Activated naive CD4-positive, alpha-beta T cell treated with anti-CD3 and anti-CD28 coated beads for 36 hours (primary cell): ENCODE results near the gene UCKL1. TPM values are rescaled to one million over a fixed set of nuclear protein-coding genes. Genes with fewer than 3 reads are reported as not detected.
A peak's percentile ranks its signal among the peaks of the same experiment; 100 is the strongest.
"Not testable (repeated sequence)": the region's sequence is repeated elsewhere in the genome, so short reads cannot be mapped to it uniquely, and the experiment has no call there.

ENCODE experiments used
- CTCF ChIA-PET: fragments of 350-600 bp; sonication (Branson Sonifier 250); formaldehyde crosslinking; loops from one replicate; lab custom pipeline; 2021; ENCODE audit warnings: antibody characterized with exemption; lab: Charles Lee
- DNase-seq: peaks from one replicate; pipeline ENCODE4 v3.0.0-alpha.2; 2020
- H3K27ac Mint-ChIP-seq: one replicate; pipeline ENCODE4 v1.8.0; 2021; ENCODE audit warnings: mild to moderate bottlenecking, mixed read lengths
- H3K27me3 Mint-ChIP-seq: one replicate; pipeline ENCODE4 v1.8.0; 2021; ENCODE audit warnings: low read depth, mixed read lengths
- H3K36me3 Mint-ChIP-seq: one replicate; pipeline ENCODE4 v1.8.0; 2021; ENCODE audit warnings: low read depth, mixed read lengths
- H3K4me1 Mint-ChIP-seq: one replicate; pipeline ENCODE4 v1.8.0; 2021; ENCODE audit warnings: low read depth, mixed read lengths
- H3K4me3 Mint-ChIP-seq: one replicate; pipeline ENCODE4 v1.8.0; 2021; ENCODE audit warnings: mild to moderate bottlenecking, moderate library complexity, mixed read lengths
- H3K9me3 Mint-ChIP-seq: one replicate; pipeline ENCODE4 v1.8.0; 2021; ENCODE audit warnings: mixed read lengths
- intact Hi-C: fragments of 100-400 bp; cut with micrococcal nuclease; formaldehyde crosslinking; loops from one replicate; pipeline ENCODE4 v1.15.1; 2023
- total RNA-seq, 2 experiments: library from RNA; stranded (reverse); gene quantifications; one replicate each; pipeline ENCODE4 v1.2.3, GENCODE V29; 2021

The UCKL1 gene
- total RNA-seq, 2 experiments from 2014 or later: 23.3 to 23.9 TPM

DNA sequence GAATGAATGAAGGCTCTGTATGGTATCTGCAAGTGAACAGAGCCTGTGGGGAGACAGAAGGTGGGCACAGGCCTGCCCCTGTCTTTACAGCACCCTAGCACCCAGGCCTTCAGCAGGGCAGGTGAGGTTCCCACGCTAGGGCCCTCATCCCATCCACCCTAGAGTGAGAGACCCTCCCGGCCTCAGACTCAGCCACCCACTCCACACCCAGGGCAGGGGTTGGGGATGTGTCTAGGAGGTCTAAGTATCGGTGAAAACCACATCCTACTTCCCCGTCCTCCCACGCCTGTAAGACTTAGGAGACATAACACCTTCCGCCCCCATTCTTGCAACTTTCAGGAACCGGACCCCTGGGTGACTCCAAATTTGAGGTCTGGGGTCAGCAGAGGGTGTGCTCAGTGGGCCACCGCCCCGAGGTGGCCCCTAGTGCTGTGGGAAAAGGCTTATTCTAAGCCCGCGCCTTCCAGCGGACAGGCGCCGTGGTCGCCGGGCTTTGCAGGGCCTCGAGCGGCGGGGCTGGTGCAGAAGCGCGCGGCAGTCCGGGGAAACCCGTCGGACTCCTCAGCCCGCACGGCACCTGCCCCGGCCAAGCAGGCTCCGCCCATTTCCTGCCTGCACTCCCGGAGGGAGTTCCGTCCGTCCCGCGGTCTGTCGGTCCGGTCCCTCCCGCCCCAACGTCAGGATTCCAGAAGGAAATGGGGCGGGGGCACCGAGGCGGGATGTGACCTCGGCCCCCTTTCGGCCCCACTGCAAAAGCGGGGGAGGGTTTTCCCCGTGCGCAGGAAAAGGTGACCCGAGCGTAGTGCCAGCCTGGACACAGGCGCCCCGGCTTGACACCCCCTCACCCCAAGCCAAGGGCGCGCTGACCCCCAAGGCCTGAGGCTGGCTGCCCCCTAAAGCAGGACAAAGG, 22.4 kb upstream of the UCKL1 start:
- Mint-ChIP-seq H3K4me3 (peak overlapping the region; percentile 77), H3K4me1 (peaks cover 58% of the 10 kb centered on the region), H3K27ac (peak overlapping the region; percentile 89), H3K36me3 (peaks cover 30% of the 10 kb centered on the region), H3K9me3 (no peaks in the 10 kb centered on the region), H3K27me3 (no peaks in the 10 kb centered on the region)
- peak; percentile 81 for DNase-seq
- intact Hi-C loops: loop anchor here (2.0 kb wide), 2 partner anchors 76 to 442 kb away; partner anchors contain the start of gene PTK6
- CTCF ChIA-PET: interaction anchor here (0.8 to 2.4 kb wide), 4 partner anchors 21 to 337 kb away, joined by 3 to 33 read pairs (median 6); no protein-coding TSS in a partner anchor

DNA sequence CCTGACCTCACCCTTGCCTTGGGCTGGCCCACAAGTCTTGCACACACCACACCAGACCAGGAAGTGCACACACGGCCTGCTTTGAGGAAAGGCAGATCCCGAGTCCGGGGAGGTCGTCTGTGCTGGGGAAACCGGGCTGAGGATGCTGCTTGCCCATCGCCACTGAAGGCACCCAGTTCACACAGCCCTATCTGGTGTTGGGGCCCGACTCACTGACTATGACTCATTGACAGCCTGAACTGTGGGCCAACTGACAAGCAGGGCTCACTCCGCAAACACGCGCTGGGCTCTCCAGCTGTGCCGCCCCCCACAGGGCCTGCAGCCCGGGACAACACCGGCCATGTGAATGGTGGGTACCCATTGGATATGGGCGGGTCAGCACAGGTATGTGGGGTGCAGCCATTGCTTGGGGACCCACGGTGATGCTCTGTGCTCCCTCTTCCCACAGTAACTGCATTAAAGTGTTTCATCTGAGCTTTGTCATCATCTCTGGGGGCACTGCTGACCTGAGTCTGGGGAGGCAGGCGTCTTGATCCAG, 21.6 kb upstream of the UCKL1 start:
- intact Hi-C loops: loop anchor here (1.0 to 2.0 kb wide), 3 partner anchors 21 to 441 kb away; partner anchors contain the start of gene PTK6
- CTCF ChIA-PET: interaction anchor here (0.8 to 1.1 kb wide), 2 partner anchors 21 to 143 kb away, joined by 3 read pairs; no protein-coding TSS in a partner anchor
- Mint-ChIP-seq H3K27ac (peak overlapping the region; percentile 89), H3K27me3 (no peaks in the 10 kb centered on the region), H3K4me3 (peak overlapping the region; percentile 77), H3K36me3 (peaks cover 26% of the 10 kb centered on the region), H3K4me1 (peaks cover 55% of the 10 kb centered on the region), H3K9me3 (no peaks in the 10 kb centered on the region)
- DNase-seq: peak; percentile 81

DNA sequence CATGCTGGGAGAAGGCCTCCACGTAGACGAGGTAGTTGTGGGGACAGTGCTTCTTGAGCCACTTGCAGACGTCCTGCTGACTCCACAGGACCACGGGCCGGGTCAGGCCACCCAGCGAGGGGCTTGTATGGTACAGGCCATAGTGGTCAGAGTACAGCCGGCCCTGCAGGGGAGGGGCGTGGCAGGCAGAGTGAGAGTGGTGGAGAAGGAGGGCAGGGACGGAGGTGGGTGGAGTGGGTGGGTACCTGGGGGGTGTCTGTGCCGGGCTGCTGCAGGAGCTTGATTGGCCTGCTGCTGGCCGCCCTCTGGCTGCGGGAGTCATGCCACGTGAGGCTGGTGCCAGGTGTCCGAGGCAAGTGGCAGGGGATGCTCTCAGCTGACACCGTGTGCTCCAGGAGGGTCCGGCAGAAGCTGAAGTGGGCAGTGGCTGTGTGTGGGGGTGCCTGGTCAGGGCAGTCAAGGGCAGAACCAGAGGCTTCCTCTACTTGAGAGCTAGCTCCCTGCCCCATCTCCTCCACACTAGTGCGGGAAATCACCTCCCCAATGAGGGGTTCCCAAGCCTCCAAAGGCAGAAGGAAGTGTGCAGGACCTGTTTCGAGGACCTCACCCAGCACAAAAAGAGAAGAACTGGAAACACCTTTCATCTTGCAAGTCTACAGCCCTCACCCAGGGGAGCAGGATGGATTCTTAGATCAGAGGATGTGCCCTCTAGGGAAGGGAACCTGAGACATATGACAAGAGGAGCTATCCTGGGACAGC, 20.9 kb upstream of the UCKL1 start:
- intact Hi-C loops: loop anchor here (1.0 kb wide), 1 partner anchor 20 kb away; no protein-coding TSS in a partner anchor
- Mint-ChIP-seq H3K36me3 (peaks cover 21% of the 10 kb centered on the region), H3K27me3 (no peaks in the 10 kb centered on the region), H3K27ac (peak overlapping the region; percentile 89), H3K4me1 (peaks cover 49% of the 10 kb centered on the region), H3K4me3 (peak overlapping the region; percentile 77), H3K9me3 (no peaks in the 10 kb centered on the region)
- no peak for DNase-seq
- CTCF ChIA-PET: interaction anchor here (0.8 to 1.1 kb wide), 2 partner anchors 20 to 143 kb away, joined by 3 read pairs; no protein-coding TSS in a partner anchor

DNA sequence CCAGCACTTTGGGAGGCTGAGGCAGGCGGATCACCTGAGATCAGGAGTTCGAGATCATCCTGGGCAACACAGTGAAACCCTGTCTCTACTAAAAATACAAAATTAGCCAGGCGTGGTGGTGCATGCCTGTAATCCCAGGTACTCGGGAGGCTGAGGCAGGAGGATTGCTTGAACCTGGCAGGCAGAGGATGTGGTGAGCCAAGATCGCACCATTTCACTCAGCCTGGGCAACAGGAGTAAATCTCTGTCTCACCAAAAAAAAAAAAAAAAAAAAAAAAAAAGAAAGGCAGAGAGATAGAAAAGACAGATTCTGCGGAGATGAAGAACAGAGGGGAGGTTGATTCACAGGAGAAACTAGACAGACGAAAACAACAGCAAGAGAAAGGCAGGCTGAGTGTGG, 20.3 kb upstream of the UCKL1 start:
- H3K9me3 Mint-ChIP-seq, CTCF ChIA-PET, H3K4me3 Mint-ChIP-seq, H3K27me3 Mint-ChIP-seq, DNase-seq, intact Hi-C loops: not testable (repeated sequence)
- Mint-ChIP-seq H3K4me1 (peaks cover 48% of the 10 kb centered on the region), H3K27ac (peak overlapping the region; percentile 69), H3K36me3 (peaks cover 21% of the 10 kb centered on the region)

DNA sequence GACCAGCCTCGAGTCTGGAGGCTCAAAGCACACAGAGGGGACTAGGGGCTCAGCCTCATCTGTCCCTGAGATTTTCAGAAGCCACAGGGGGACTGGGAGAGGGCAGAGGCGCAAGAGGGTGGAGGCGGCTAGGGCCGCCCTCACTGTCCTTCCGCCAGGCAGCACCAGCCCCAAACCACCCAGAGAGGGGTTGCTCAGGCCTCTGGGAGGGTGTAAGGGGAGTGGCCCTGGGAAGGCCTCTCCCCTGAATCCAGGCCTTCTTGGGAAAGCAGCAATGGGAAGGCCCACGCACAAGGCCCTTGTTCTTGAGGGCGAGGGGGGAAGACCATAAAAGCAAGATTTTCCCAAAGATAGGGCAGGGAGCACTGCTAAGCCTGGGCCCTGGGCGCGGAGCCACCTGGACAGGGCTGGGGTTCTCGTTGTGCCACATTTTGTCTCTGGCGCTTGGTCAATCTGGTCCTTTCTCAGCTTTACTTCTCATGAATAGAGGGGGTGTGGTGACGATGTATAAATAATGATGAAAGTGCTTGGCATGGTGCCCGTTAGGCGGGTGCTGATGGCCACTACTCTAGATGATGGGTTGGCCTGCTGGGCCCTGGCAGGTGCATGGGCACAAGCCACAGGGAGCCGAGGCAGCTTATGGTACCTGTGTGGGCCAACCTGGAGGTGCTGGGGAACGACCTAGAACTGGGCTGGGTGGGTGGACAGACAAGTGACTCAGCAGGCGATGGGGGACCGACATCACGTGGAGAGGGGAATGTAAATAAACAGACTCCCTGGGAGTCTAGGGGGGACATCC, 18.4 kb upstream of the UCKL1 start:
- CTCF ChIA-PET: interaction anchor here (0.6 to 2.1 kb wide), 20 partner anchors 13 to 478 kb away, joined by 3 to 10 read pairs (median 4); partner anchors contain the start of gene TPD52L2
- Mint-ChIP-seq H3K36me3 (peaks cover 21% of the 10 kb centered on the region), H3K4me1 (peaks cover 38% of the 10 kb centered on the region), H3K27ac (no peak overlapping the region), H3K27me3 (no peaks in the 10 kb centered on the region), H3K4me3 (no peak overlapping the region), H3K9me3 (no peaks in the 10 kb centered on the region)
- no peak for DNase-seq
- intact Hi-C loops: loop anchor here (1.0 kb wide), 3 partner anchors 188 to 436 kb away; no protein-coding TSS in a partner anchor

DNA sequence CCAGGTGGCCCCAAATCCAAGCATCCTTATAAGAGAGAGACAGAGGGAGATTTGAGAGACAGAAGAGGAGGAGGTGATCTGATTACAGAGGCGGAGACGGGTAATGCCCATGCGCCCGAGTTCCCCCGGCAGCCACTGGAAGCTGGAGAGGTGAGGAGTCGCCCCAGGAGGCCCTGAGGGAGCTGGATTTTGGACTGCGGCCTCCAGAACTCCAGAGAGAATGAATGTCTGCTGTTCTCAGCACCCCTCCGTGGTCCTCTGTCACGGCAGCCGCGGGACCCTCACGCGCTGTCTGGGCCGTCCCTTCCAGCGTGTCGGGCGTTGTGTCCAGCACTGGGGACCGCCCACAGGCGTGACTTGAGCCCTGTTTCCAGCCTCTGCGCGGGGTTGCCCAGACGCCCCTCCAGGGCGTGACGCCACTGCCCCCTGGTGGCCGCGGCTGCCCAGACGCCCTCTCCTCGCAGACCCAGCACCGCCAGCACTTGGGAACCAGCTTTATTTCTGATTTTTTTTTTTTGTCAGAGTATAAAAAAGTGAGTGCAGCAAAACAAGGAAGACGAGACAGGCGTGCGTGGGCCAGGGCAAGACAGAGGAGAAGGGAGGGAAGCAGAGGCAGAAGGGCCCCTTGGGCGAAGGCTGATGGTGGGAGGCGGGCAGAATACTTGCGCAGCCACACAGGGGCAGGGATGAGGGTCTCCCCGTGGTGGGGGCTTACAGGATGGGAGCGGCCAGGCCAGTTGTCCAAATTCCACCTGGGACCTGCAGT, 17.6 kb upstream of the UCKL1 start:
- Mint-ChIP-seq H3K9me3 (no peaks in the 10 kb centered on the region), H3K27me3 (no peaks in the 10 kb centered on the region), H3K27ac (peak overlapping the region; percentile 15), H3K36me3 (peaks cover 21% of the 10 kb centered on the region), H3K4me1 (peaks cover 41% of the 10 kb centered on the region), H3K4me3 (no peak overlapping the region)
- intact Hi-C loops: loop anchor here (1.0 kb wide), 4 partner anchors 65 to 436 kb away; no protein-coding TSS in a partner anchor
- CTCF ChIA-PET: interaction anchor here (0.6 to 2.1 kb wide), 20 partner anchors 12 to 477 kb away, joined by 3 to 10 read pairs (median 4); partner anchors contain the start of gene TPD52L2
- peak; percentile 79 for DNase-seq

DNA sequence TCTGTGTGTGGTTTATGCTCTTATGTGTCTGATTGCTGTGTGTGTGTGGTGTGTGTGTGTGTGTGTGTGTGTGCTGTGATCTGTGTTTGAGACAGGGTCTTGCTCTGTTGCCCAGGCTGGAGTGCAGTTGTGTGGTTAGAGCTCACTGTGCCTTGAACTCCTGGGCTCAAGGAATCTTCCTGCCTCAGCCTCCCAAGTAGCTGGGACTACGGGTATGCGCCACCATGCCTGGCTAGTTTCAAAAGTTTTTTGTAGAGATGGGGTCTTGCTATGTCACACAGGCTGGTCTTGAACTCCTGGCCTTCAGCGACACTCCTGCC, 16.9 kb upstream of the UCKL1 start:
- Mint-ChIP-seq H3K4me1 (peaks cover 42% of the 10 kb centered on the region), H3K27ac (no peak overlapping the region), H3K9me3 (no peaks in the 10 kb centered on the region), H3K36me3 (peaks cover 23% of the 10 kb centered on the region), H3K27me3 (no peaks in the 10 kb centered on the region), H3K4me3 (no peak overlapping the region)
- intact Hi-C loops: loop anchor here (1.0 kb wide), 1 partner anchor 64 kb away; no protein-coding TSS in a partner anchor
- no peak for DNase-seq
- CTCF ChIA-PET: interaction anchor here (1.0 to 2.1 kb wide), 15 partner anchors 19 to 476 kb away, joined by 3 to 10 read pairs (median 4); partner anchors contain the start of gene TPD52L2

DNA sequence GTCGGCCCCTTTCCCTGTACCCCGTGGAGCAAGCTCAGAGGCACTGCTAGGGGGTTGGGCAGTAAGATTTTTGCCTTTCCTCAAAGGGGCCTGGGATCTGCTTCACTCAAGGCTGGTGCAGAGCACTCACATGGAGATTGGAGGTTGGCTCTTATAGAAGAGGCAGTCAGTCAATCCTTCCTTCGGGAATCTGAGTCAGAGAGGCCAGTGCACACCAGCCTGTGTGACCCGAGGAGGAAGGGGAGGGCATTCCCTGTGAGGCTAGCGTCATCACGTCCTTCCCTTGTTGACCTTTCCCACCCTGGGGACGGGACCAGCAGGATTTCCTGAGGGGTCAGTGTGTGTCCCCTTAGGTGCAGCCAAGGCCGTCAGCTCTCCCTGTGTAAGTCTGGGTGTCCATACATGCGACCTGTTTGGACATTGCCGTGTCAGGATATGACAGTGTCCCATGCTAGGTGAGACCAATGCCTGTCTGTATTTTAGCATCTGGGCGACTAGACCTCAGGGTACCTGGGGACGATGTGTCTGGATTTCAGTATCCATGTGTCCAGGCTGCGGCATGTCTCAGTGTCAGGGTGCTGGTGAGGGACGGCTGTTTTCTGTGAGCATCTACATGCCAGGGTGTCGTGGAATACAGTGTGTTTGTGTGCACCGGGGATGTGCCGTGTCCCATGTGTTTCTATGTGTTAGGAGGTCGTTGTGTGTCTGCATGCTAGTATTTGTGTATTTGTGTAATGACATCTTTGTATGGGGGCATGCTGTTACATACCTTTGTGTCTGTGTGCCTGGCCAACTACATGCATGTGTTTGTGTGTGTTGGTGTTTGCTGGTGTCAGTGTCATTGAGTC, 16.3 kb upstream of the UCKL1 start:
- no peak overlapping the region for H3K4me3 Mint-ChIP-seq

DNA sequence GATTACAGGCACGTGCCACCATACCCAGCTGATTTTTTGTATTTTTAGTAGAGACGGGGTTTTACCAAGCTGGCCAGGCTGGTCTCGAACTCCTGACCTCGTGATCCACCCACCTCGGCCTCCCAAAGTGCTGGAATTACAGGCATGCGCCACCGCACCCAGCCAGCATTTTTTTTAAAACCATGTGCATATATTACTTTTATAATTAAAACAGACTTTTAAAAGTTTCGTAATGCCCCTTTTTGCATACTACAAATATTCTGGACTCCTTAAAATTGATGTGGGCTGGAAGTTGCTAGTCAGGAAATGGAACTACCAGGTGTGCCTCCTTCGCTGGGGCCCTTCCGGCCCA, 15.7 kb upstream of the UCKL1 start:
- CTCF ChIA-PET: not testable (repeated sequence)

More for the DNA sequence above, 16.3 kb upstream of the UCKL1 start:
- H3K36me3 Mint-ChIP-seq: peaks cover 23% of the 10 kb centered on the region
- no peak overlapping the region for H3K27ac Mint-ChIP-seq
- peaks cover 36% of the 10 kb centered on the region for H3K4me1 Mint-ChIP-seq
- intact Hi-C loops: loop anchor here (1.0 kb wide), 1 partner anchor 63 kb away; no protein-coding TSS in a partner anchor
- no peaks in the 10 kb centered on the region for H3K9me3 Mint-ChIP-seq
- H3K27me3 Mint-ChIP-seq: no peaks in the 10 kb centered on the region
- no peak for DNase-seq
- CTCF ChIA-PET: interaction anchor here (1.1 to 2.1 kb wide), 5 partner anchors 39 to 184 kb away, joined by 3 to 6 read pairs (median 5); partner anchors contain the start of gene TPD52L2

More for the DNA sequence above, 15.7 kb upstream of the UCKL1 start:
- DNase-seq, H3K9me3 Mint-ChIP-seq, H3K27ac Mint-ChIP-seq, H3K27me3 Mint-ChIP-seq, H3K4me3 Mint-ChIP-seq: not testable (repeated sequence)
- Mint-ChIP-seq H3K36me3 (peaks cover 20% of the 10 kb centered on the region), H3K4me1 (peaks cover 30% of the 10 kb centered on the region)
- intact Hi-C loops: loop anchor here (2.0 kb wide), 1 partner anchor 391 kb away; no protein-coding TSS in a partner anchor
